ENCODE measurements around the gene SEC24C.
"Not testable (repeated sequence)": the region's sequence is repeated elsewhere in the genome, so short reads cannot be mapped to it uniquely, and the experiment has no call there.

SEC24C gene, protein sequence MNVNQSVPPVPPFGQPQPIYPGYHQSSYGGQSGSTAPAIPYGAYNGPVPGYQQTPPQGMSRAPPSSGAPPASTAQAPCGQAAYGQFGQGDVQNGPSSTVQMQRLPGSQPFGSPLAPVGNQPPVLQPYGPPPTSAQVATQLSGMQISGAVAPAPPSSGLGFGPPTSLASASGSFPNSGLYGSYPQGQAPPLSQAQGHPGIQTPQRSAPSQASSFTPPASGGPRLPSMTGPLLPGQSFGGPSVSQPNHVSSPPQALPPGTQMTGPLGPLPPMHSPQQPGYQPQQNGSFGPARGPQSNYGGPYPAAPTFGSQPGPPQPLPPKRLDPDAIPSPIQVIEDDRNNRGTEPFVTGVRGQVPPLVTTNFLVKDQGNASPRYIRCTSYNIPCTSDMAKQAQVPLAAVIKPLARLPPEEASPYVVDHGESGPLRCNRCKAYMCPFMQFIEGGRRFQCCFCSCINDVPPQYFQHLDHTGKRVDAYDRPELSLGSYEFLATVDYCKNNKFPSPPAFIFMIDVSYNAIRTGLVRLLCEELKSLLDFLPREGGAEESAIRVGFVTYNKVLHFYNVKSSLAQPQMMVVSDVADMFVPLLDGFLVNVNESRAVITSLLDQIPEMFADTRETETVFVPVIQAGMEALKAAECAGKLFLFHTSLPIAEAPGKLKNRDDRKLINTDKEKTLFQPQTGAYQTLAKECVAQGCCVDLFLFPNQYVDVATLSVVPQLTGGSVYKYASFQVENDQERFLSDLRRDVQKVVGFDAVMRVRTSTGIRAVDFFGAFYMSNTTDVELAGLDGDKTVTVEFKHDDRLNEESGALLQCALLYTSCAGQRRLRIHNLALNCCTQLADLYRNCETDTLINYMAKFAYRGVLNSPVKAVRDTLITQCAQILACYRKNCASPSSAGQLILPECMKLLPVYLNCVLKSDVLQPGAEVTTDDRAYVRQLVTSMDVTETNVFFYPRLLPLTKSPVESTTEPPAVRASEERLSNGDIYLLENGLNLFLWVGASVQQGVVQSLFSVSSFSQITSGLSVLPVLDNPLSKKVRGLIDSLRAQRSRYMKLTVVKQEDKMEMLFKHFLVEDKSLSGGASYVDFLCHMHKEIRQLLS

DNA sequence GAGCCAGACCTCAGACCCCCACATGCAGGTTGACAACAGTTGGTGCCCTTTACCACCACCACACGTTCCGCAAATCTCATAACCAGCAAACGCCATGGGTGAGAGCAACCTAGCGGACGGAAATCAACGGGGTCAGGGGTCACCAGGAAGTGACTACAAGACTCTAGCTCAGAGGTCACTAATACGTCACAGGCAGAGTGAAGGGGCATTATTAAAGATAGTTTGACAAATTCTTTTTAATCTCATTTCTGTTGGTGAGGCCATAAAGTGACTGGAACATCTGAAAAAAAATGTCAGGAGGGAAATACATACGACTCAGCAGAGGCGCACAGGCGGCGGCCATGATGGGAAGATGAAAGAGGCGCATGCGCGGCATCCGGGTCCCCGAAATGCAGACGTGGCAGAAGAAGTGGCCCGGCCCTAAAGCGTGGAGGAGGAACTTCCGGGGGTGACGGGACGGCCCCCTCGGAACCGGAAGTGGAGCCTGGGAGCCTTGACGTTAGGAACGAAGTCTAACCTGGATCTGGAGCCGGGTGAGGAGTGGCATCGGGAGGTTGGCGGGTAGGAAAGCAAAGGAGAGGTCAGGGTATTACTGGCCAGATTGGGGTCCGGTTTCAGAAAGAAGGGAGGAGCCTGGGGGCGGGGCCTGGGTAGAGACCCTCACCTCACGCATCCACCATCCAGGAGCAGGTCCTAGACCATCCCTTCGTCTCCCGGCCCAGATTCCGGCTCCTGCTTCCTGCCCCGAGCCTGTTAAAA, at the start of gene SEC24C:
Gene SEC24C, plus strand, starts transcription at position 468 of the 759 bp plus-strand sequence. CDS start 2,461 bp downstream, outside the sequence.
- DNase-seq = peak; percentile 95

DNA sequence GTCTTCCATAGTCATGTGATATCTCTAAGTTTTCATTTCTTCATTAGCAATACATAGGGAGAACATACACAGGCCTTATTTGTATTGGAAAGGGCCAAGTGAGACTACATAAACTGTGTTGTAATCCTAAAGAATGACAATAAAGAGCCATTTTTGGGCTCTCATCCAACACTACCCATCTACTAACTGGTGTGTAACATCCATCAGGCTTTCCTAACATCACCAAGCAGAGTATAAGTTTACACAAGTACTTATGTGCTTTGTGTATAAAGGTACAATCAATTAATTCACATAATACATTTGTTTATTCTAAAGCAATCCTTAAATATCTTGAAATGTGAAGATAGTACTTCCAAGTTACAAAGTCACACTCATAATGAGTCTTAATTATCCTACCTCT, 48.9 kb upstream of the SEC24C start:
- not testable (repeated sequence) for DNase-seq

DNA sequence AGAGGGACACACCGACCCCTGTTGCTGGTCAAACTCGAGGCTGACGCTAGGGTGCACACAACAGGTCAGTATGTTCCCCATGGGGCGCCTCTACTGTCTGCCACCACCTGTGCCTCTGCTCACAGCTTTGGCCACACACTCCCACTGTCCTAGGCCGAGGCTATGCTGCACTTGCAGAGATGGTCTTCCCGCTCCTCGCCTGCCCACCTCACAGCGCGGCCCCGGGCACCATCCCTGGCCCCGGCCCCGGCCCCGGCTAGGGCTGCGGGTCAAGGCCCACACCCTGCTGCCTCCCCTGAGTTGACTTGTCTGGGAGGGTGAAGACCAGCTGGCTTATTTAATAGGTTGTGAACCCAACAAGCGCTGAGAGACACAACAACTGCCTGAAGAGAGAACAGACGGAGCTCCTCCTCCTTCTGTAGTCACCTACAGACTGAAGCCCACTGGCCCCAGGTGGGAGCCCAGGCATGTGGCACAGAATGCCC, 46.5 kb upstream of the SEC24C start, which contains the start of gene AGAP5:
Gene AGAP5, minus strand, starts transcription at position 435 of the 485 bp plus-strand sequence. Its CDS starts 354 bp downstream, at position 81.
- DNase-seq = not testable (repeated sequence)

DNA sequence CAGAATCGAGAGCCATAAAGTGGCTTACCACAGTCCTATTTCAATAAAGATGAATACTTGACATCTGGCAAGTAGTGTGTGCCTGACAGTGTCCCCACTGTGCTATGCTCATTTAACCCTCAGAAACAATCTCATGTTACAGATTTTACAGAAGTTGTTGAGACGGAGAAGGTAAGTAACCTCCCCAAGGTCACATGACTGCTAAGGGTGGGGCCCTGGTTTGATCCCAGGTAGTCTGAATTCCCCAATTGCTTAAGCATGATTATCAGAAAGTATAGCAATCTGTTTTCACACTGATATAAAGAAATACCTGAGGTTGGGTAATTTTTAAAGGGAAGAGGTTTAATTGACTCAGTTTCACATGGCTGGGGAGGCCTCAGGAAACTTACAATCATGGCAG, 45.4 kb upstream of the SEC24C start:
- DNase-seq = not testable (repeated sequence)

DNA sequence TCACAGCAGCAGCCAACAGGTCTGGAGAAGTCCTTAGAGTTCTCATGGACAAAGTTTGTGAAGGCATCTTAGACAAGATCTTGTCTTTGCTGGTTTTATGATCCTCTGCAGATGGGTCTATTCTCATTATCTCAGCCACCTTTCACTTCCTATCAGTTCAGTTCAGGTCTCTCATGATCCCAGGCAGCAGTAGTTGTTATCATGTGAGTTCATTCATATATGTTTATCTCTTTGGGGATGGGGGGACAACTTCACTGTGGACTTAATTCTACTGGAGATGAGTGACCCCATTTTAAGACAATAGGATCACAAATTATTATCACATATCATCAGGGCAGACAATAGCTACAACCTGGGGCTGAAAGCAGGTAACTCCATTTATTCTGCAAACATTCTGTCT, 40.2 kb upstream of the SEC24C start:
- DNase-seq = not testable (repeated sequence)

DNA sequence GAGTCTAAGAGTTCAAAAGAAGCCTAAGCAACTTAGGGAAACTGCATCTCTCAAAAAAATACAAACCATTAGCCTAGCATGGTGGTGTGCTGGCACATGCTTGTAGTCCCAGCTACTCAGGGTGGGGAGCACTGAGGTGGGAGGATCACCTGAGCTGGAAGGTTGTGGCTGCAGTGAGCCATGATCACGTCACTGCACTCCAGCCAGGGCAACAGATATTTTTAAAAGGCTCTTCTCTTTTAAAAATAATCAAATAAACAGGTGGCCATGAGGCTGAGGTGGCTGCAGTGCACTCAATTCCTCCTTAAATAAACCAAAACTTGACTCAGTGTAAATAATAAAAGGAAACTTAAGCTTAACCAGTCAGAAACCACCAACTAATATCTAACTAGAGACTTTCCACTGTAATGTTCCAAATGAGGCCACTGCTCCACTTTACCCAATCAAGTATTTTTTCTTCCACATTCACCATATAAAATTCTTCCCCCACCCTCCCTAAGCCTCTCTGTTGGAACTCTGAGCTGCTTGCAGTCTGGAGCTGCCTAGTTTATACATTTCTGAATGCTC, 38.6 kb upstream of the SEC24C start:
- DNase-seq = not testable (repeated sequence)

DNA sequence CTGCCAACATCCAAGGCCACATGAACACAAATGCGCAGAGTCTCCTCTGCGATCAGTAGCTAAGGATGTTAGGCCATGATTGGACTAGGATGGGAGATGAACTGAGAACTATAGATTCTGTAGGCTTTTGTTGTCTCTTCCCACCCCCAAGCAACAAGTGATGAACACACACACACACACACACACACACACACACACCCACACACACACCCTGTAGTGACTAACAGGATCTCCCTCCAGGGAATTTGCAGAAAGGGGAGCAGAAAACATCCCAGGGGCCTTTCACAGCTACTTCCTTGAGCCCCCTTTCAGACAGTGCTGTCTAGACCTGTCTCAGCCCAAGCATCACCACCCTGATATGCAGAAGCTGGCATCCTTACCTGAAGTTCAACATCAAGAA, 37.7 kb upstream of the SEC24C start:
- DNase-seq = not testable (repeated sequence)

DNA sequence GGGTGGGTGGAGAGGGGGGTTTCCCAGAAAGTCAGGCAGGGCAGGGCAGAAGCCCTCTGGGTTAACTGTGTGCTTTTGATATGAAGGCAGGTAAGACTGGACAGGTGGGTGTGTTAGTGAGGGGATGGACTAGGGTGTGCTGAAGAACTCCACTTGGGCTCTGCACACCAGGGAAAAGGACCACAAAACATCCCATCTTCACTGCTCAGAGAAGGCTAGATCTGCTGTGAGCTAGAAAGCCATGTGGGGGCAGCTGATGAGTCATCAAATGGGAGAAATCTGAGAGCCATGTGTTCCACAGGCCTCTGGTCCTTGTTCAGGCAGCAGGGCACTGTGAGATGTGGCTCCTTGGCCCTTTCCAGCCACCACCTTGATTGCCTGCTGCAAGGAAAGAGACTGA, 36.5 kb upstream of the SEC24C start:
- DNase-seq = not testable (repeated sequence)

DNA sequence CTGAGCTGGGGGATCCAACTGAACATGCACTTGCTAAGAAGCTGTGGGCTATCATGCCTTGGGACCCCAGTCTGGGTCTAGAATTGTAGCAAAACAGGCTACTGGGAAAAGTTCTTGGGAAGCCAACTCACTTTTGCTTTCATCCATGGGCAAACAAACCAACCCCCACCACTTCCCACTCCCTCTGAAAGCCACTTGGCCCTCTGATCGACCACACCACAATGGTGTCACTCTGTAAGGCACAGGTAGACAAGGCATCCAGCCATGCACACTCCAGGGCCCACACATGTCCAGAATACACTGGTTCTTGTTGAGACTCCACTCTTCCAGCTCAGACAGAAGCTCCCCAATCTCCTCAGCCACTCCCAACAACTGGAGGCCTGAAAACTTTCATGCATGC, 36.0 kb upstream of the SEC24C start:
- DNase-seq = not testable (repeated sequence)

DNA sequence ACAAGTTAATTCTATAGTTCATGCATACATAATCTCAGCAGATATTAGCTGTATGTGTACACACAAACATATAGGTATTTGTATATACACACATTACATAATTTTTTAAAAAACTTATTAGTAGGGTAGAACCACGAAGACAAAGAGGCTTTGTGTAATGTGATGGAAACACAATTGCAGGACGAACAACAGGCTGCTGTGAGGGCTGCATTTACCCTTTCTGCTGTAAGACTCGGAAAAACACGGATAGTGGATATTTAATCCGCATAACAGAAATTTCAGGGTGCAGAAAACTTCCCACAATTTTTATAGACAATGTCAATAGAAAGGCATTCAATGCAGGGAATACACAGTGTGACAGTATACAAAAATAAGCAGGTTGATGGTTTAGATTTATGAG, 32.5 kb upstream of the SEC24C start:
- DNase-seq = peak; percentile 33

DNA sequence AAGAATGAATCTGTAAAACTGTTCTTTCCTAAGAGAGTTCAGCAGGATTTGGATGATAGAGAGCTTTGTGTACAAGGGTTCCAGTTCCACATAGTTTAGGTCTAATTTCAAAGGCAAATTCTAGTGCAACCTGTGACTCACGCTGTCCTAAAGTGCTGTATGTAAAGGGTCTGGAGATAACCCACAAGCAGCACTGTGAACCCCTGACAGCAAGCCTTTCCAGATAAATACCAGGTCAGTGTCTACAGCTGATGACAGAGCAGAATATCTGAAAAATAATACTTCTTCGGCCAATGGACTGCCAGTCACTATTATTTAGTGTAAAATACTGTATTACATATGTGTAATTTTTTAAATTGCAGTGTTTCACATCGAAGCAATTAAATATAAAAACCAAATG, 30.3 kb upstream of the SEC24C start:
- not testable (repeated sequence) for DNase-seq

DNA sequence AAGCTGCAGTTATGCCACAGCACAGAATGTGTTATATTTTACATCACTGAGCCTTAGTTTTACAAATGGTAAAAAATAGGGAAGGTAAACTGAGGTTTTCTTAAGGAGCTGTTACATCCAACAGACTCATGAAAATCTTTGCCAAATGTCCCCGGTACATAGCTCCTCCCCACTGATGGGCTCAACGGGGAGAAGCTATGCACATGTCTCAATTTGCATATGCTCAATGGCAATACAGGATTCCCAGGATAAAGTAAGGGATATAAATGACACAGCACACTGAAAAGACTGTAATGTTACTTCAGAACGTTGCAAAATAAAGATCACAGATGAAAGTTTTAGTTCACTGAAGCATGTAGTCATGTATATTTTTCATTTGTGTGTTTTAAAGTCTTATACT, 29.7 kb upstream of the SEC24C start:
- DNase-seq = not testable (repeated sequence)

DNA sequence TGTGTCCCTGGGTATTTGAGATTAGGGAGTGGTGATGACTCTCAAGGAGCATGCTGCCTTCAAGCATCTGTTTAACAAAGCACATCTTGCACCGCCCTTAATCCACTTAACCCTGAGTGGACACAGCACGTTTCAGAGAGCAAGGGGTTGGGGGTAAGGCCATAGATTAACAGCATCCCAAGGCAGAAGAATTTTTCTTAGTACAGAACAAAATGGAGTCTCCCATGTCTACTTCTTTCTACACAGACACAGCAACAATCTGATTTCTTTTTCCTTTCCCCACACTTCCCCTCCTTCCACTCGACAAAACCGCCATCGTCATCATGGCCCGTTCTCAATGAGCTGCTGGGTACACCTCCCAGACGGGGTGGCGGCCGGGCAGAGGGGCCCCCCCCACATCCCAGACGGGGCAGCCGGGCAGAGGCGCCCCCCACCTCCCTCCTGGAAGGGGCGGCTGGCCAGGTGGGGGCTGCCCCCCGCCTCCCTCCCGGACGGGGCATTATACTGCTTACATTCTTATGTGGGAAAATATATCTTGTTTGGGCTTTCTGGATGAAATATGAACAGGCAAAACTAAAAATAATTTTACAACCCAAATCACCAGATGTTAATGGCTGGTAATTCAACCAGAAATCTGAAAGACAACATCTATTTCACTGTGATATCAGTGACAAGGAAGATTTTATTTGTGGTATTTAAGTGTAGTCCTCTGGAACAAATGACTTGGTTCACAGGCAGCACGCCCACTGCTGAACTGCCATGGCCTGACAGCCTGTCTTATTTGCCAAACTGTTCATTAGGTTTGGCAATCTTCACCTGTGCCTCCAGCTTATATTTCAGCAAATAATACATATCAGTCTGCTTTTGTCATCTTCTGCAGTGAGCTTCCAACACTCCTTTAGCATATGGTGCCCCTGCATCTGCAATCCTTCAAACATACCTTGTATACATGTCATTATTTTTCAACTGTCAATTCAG, 28.7 kb upstream of the SEC24C start:
- DNase-seq = not testable (repeated sequence)

DNA sequence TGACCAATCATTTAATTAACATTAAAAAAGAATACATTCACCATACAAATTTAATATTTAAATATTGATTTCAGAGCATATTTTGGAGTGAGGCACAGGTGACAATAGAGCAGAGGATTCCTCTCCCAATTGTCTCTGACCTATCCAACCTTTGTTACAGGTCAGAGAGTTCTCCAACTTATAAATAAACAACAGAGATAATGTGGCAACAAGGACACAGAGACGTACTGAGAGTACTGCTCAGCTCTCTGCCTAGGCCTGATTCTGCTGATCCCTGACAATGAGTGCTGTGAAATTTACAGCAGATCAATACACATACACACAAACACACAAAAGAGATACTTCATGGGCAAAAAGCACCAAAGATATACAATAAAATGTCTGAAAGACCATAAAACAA, 27.9 kb upstream of the SEC24C start:
- DNase-seq = no peak

DNA sequence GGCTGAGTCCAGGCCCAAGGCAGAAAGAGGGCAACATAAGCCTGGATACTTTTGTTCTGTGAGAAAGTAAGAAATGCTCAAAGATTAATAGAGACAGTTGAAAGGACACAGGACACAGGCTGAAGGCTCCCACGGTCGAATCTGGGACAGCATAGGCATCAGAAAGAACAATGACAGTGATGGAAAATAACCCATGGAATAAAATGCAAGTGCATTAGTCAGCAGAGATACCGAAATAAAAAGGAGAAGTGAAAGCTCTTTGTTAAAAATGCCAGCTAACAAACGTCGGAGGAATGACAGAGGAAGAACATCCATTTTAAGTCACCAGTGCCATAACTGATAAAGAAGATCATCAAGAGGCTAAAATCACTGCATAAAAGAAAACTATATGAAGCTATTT, 26.6 kb upstream of the SEC24C start:
- peak; percentile 48 for DNase-seq

DNA sequence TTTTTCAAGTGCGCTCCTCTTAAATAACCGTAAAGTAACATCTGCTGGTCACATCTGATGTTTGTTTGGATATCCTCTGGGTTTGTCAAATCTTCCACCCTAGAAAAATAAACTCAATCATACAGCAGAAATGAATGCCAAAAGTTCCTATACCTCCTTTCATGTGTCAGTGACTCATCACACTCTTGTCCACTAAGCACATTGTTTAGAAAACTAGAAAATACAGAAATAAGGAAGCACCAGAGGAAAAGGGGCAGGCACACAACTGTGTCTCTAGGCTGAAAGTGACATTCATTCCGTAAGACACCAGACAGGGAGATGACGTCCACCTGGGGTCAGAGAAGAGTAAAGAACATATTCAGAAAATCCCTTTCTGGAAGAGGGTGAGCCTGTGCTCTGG, 23.6 kb upstream of the SEC24C start:
- DNase-seq = not testable (repeated sequence)

DNA sequence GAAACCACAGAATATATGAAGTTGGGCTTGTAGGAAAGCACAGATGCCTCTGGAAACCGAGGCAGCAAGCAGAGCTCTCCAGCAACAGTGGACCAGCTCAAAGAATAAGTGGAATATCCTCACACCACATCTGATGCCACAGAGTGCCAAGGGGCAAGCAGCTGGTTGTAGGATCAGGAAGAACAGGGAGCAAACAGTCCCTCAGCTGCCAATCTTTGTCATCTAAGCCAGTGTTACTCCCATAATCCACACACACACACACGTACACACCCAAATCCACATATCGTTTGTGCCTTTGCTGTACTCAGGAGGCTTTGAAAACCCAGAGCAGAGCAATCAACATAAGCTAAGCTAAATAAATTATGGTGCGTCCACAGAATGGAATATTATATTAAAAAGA, 20.7 kb upstream of the SEC24C start:
- DNase-seq = no peak

DNA sequence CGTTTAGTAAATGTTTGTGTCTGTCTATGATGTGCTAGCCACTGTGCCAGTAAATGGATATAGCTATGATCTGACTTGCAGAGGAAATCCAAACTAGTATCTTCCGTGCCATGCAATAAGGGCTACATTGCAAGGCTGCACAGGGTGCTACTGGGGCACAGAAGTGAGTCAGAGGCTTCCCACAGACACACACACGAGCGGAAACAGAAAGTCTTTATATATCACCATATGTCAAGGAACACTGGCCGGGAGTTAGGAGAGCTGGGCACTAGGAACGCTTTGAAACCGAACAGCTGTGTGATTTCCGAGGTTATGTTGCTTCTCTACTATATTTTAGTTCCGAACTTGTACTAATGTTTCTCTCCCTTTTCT, 14.4 kb upstream of the SEC24C start:
- DNase-seq = not testable (repeated sequence)

DNA sequence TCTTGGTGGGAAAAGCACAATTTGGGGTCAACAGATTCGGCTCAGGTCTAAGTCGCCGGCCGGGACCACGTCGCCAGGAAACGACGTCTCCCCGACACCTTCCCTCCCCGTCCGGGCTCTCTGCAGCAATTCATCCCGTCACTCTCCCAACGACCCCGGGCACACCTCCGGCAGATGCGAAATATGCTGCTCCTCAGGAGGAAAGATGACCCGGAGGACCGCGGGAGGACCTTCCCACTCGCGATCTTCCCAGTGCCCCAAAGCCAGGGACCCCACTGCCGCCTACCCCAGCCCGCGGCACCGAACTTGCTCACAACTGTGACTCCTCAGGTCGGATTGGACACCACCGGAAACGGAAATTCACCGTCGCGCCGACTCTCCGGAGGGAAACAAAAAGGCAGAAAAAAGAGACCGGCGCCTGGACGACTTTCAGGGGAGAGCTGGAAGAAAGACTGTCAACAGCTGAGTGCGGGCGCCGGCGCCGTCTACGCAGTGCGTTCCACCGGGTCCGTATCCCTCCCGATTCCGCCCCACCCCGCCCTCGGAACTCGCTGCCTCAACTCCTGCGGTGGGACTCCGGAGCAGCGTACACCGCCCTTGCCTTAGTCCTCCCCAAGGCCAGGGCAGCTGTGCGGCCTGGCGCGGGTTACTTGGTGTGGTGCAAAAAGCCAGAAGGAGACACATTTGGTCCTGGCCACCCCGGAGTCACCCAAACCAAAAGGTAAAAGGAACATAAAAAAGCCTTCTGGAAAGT, 13.8 kb upstream of the SEC24C start:
- DNase-seq = peak; percentile 93

Data from midbrain (tissue), 1 donor.